ENCODE measurements around the gene LAG3. TPM values are rescaled to one million over a fixed set of nuclear protein-coding genes. Genes with fewer than 3 reads are reported as not detected.

LAG3 gene
- polyA plus RNA-seq, 1 of the 3 experiments (the other 2 are of a cell fraction): 0.72 TPM

DNA sequence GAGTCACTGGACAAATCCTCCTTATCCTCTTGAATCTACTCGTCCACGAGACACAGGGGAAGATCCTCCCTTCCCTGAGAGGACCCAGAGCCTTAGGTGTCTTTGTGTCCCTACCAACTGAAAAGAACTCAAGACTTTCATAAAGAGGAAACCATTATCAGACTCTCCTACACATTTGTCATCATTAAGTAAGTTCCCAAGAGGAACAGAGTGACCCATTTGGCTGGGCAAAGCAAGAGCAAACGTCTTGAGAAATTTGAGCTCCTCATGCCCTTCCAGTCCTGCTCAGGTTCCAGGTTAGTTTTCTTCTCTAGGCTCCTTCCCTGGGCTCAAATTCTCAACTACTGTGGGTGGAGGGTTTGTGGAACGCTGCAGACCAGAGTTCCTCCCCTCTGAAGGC, 25.1 kb upstream of the LAG3 start:
- no peak for TF ChIP-seq FOSL2 (IDR thresholded peaks at IDR 0.05; ENCODE audit: borderline replicate concordance, low read depth)
- no peak for TF ChIP-seq TEAD4 (IDR thresholded peaks at IDR 0.05; ENCODE audit: borderline replicate concordance, insufficient read depth)
- TF ChIP-seq CHD2 (IDR thresholded peaks at IDR 0.05; ENCODE audit: low read length, partially characterized antibody): no peak
- TF ChIP-seq SMC3 (IDR thresholded peaks at IDR 0.05; ENCODE audit: low read depth, low read length): no peak
- TF ChIP-seq MEF2A (IDR thresholded peaks at IDR 0.05; ENCODE audit: borderline replicate concordance, low read depth): no peak
- TF ChIP-seq, protein P1, sequence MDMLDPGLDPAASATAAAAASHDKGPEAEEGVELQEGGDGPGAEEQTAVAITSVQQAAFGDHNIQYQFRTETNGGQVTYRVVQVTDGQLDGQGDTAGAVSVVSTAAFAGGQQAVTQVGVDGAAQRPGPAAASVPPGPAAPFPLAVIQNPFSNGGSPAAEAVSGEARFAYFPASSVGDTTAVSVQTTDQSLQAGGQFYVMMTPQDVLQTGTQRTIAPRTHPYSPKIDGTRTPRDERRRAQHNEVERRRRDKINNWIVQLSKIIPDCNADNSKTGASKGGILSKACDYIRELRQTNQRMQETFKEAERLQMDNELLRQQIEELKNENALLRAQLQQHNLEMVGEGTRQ (IDR thresholded peaks at IDR 0.05; ENCODE audit: borderline replicate concordance, low read depth, low read length): no peak

DNA sequence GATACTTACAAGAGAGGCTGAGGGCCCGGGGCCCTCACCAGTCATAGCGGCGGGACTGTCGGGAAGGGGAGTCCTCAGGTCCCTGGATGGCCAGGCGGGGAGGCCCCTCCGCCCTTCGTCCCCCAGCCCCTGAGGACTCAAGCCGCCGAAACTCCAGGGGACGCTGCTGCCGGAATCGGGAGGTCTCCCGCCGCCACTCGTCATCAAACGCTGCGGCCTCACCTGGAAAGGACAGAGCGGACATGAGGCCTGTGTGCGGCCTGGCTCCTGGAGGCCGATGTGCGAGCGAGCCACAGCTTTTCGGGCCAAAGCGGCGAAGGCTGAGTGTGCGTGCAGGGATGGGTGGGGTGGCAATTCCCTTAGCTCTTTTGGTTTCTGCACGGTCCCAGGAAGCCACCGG, 23.6 kb upstream of the LAG3 start:
- no peaks in the 10 kb centered on the region for H3K9me3 ChIP-seq
- no peak for DNase-seq
- no peak overlapping the region for H3K27ac ChIP-seq (ENCODE audit: low read depth in 2 of 2, low read length in 1 of 2)
- ChIA-PET CTCF (interaction anchor here (12.7 kb wide), 1 partner anchor 23 kb away, joined by 343 read pairs; the partner anchor contains the start of genes LAG3 and PTMS), POLR2A (no interaction called here)
- H3K79me2 ChIP-seq (ENCODE audit: insufficient read depth): peaks cover 34% of the 10 kb centered on the region
- H3K36me3 ChIP-seq (replicated peaks in 1 of 2; ENCODE audit: control insufficient read depth in 1 of 2, insufficient read depth in 2 of 2, low read length in 1 of 2): peaks cover 43 to 52% of the 10 kb centered on the region in 2 experiments
- no peak overlapping the region for H2AFZ ChIP-seq (ENCODE audit: low read depth)
- H3F3A ChIP-seq (replicated peaks; ENCODE audit: insufficient read depth): peaks cover 16% of the 10 kb centered on the region
- peaks cover 9 to 10% of the 10 kb centered on the region in 2 experiments for H3K4me1 ChIP-seq (ENCODE audit: control insufficient read depth in 1 of 2, insufficient read depth in 2 of 2, low read depth in 1 of 2, low read length in 1 of 2)
- WGBS (ENCODE audit: low lambda C conversion rate): 97% methylated on average over 16 of the region's 28 CpGs
- peaks cover 12% of the 10 kb centered on the region for H4K20me1 ChIP-seq (ENCODE audit: insufficient read depth)
- no peaks in the 10 kb centered on the region for H3K9me2 ChIP-seq
- H3K27me3 ChIP-seq (ENCODE audit: insufficient read depth): no peaks in the 10 kb centered on the region
- H3K4me2 ChIP-seq: no peak overlapping the region
- no peak overlapping the region for H3K4me3 ChIP-seq (ENCODE audit: low read depth in 2 of 2, low read length in 1 of 2)
- H3K9ac ChIP-seq: no peak overlapping the region
- TF ChIP-seq, protein P2, sequence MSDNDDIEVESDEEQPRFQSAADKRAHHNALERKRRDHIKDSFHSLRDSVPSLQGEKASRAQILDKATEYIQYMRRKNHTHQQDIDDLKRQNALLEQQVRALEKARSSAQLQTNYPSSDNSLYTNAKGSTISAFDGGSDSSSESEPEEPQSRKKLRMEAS (IDR thresholded peaks at IDR 0.05; ENCODE audit: low read depth): no peak
- TF ChIP-seq, protein P3, sequence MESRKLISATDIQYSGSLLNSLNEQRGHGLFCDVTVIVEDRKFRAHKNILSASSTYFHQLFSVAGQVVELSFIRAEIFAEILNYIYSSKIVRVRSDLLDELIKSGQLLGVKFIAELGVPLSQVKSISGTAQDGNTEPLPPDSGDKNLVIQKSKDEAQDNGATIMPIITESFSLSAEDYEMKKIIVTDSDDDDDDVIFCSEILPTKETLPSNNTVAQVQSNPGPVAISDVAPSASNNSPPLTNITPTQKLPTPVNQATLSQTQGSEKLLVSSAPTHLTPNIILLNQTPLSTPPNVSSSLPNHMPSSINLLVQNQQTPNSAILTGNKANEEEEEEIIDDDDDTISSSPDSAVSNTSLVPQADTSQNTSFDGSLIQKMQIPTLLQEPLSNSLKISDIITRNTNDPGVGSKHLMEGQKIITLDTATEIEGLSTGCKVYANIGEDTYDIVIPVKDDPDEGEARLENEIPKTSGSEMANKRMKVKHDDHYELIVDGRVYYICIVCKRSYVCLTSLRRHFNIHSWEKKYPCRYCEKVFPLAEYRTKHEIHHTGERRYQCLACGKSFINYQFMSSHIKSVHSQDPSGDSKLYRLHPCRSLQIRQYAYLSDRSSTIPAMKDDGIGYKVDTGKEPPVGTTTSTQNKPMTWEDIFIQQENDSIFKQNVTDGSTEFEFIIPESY (IDR thresholded peaks at IDR 0.05; ENCODE audit: borderline replicate concordance, low read depth): no peak
- TF ChIP-seq RAD21 (IDR thresholded peaks at IDR 0.05; ENCODE audit: low read length) (no peak), GATA2 (CRISPR knock-in tag; IDR thresholded peaks at IDR 0.05) (no peak), YY1 (IDR thresholded peaks at IDR 0.05; ENCODE audit: low read depth) (no peak), MEF2A (IDR thresholded peaks at IDR 0.05; ENCODE audit: borderline replicate concordance, low read depth) (no peak), TAF1 (IDR thresholded peaks at IDR 0.05; ENCODE audit: borderline replicate concordance, low read depth, low read length) (no peak)
- TF ChIP-seq, protein P4, sequence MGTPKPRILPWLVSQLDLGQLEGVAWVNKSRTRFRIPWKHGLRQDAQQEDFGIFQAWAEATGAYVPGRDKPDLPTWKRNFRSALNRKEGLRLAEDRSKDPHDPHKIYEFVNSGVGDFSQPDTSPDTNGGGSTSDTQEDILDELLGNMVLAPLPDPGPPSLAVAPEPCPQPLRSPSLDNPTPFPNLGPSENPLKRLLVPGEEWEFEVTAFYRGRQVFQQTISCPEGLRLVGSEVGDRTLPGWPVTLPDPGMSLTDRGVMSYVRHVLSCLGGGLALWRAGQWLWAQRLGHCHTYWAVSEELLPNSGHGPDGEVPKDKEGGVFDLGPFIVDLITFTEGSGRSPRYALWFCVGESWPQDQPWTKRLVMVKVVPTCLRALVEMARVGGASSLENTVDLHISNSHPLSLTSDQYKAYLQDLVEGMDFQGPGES (IDR thresholded peaks at IDR 0.05; ENCODE audit: low read depth, low read length): no peak

More for the DNA sequence above, 25.1 kb upstream of the LAG3 start:
- no peak overlapping the region for H3K4me2 ChIP-seq
- H2AFZ ChIP-seq (ENCODE audit: low read depth): no peak overlapping the region
- no peak overlapping the region for H3K27ac ChIP-seq (ENCODE audit: low read depth in 2 of 2, low read length in 1 of 2)
- H3K9ac ChIP-seq: no peak overlapping the region
- no peak overlapping the region for H3K4me3 ChIP-seq (ENCODE audit: low read depth in 2 of 2, low read length in 1 of 2)
- peaks cover 12% of the 10 kb centered on the region for H4K20me1 ChIP-seq (ENCODE audit: insufficient read depth)
- no peaks in the 10 kb centered on the region for H3K9me3 ChIP-seq
- POLR2A ChIA-PET: interaction anchor here (1.2 kb wide), 1 partner anchor 31 kb away, joined by 3 read pairs; no protein-coding TSS in a partner anchor
- peaks cover 27% of the 10 kb centered on the region for H3K79me2 ChIP-seq (ENCODE audit: insufficient read depth)
- 86% methylated on average over 4 of the region's 4 CpGs for WGBS (ENCODE audit: low lambda C conversion rate)
- CTCF ChIA-PET: interaction anchor here (1.3 to 1.6 kb wide), 2 partner anchors 33 to 78 kb away, joined by 5 to 7 read pairs; no protein-coding TSS in a partner anchor
- H3K4me1 ChIP-seq (ENCODE audit: control insufficient read depth in 1 of 2, insufficient read depth in 2 of 2, low read depth in 1 of 2, low read length in 1 of 2): peaks cover 8 to 9% of the 10 kb centered on the region in 2 experiments
- H3K36me3 ChIP-seq (replicated peaks in 1 of 2; ENCODE audit: control insufficient read depth in 1 of 2, insufficient read depth in 2 of 2, low read length in 1 of 2): peaks cover 43 to 52% of the 10 kb centered on the region in 2 experiments
- H3F3A ChIP-seq (replicated peaks; ENCODE audit: insufficient read depth): peaks cover 16% of the 10 kb centered on the region
- no peak for DNase-seq
- no peaks in the 10 kb centered on the region for H3K9me2 ChIP-seq
- no peaks in the 10 kb centered on the region for H3K27me3 ChIP-seq (ENCODE audit: insufficient read depth)
